Measurements from ENCODE around the gene CDH24.

CDH24 gene

GRCh38 chr14:23043145-23043544 is 14.2 kb downstream of the CDH24 start:
- no peak for DNase-seq

DNA sequence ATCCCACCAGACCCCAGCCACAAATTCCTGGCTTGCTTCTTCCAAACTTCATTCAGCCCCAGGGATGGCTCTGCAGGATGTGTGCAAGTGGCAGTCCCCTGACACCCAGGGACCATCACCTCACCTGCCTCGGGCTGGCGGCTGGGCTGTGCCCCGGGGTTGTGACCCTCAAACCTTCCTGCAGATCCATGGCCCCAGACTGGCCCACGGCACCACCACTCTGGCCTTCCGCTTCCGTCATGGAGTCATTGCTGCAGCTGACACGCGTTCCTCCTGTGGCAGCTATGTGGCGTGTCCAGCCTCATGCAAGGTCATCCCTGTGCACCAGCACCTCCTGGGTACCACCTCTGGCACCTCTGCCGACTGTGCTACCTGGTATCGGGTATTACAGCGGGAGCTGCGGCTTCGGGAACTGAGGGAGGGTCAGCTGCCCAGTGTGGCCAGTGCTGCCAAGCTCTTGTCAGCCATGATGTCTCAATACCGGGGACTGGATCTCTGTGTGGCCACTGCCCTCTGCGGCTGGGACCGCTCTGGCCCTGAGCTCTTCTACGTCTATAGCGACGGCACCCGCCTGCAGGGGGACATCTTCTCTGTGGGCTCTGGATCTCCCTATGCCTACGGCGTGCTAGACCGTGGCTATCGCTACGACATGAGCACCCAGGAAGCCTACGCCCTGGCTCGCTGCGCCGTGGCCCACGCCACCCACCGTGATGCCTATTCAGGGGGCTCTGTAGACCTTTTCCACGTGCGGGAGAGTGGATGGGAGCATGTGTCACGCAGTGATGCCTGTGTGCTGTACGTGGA is 15.0 kb downstream of the CDH24 start, which contains the start of gene PSMB11:
PSMB11 (plus strand) TSS at position 51 of the 804 bp plus-strand sequence; CDS start at position 65, 14 bp downstream.
- no peak for DNase-seq

DNA sequence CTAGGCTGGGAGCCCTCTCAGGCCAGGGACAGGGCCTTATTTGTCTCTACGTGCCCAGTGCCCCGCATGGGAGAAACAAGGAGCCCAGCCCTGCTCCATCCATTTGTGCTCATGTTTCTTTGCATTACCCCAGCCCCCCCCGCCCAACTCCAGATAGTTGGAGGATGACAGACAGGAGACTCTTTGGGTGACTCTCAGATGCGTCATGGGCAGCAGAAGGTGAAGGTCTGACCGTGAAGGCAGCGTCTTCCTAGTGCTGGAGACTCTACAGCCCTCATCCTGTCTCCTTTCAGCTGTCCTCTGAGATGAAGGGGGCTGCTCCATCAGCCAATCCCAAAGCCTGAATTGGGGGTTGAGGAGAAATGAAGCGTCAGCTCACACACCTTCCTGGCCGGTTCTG is 15.6 kb downstream of the CDH24 start:
- DNase-seq, result no peak

DNA sequence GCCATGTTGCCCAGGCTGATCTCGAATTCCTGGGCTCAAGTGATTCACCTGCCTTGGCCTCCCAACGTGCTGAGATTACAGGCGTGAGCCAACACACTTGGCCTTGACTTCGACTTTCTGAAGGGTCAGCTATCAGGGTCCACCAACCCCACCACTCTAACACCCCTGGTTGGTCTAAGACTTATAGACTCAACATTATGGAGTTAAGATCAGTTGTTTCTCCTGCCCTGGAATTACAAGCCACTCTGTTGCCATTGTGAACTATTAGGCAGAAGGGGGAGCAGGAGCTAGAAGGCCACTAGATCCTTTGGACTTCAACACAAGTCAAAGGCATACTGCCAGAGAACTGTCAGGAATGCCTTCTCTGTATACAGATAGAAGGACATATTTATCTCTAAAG is 17.2 kb downstream of the CDH24 start:
- DNase-seq, result no peak

GRCh38 chr14:23035303-23036144 is 21.8 kb downstream of the CDH24 start:
- no peak for DNase-seq

GRCh38 chr14:23034498-23035302 is 22.6 kb downstream of the CDH24 start, which contains the start of gene PSMB5:
Gene PSMB5, minus strand, starts transcription at chr14:23034900. Its CDS starts 19 bp downstream, at chr14:23034881.
- no peak for DNase-seq

DNA sequence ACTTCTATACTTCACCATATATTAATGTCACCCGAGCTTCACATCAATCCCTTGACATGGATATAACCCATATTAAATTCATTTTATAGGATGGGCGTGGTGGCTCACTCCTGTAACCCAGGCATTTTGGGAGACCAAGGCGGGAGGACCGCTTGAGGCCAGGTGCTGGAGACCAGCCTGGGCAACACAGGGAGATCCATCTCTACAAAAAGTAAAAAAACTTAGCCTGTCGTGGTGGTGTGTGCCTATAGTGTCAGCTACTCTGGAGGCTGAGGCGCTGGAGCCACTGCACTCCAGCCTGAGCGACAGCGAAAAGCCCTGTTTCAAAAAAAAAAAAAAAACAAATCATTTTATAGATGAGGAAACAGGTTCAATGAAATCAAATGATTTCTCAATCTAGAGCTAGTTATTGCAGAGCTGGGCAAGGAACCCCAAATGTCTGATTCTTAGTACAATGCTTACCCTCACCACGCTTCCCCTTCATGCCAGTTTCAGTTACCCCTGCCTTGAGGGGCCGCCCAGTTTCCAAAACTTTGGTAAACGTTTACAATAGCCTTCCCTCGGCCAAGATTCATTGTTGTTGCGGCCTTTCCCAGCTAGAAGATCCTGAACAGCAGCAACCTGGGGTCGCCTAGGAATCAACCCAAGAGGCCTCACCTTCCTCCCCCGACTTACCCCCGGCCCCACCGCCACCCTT is 23.4 kb downstream of the CDH24 start:
- no peak for DNase-seq

DNA sequence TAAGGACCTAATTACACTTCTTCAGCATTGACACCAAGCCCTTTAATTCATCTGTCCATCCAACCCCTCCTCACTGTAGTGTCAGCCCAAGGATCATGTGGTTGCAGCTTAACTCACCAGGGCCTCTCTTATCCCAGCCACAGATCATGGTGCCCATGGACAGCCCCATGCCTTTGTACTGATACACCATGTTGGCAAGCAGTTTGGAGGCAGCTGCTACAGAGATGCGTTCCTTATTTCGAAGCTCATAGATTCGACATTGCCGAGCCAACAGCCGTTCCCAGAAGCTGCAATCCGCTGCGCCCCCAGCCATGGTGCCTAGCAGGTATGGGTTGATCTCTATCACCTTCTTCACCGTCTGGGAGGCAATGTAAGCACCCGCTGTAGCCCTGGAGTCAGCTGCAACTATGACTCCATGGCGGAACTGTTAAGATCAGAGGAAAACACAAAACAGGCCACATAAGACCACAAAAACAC is 24.0 kb downstream of the CDH24 start:
- DNase-seq, result no peak

GRCh38 chr14:23030936-23031335 is 26.4 kb downstream of the CDH24 start:
- no peak for DNase-seq

DNA sequence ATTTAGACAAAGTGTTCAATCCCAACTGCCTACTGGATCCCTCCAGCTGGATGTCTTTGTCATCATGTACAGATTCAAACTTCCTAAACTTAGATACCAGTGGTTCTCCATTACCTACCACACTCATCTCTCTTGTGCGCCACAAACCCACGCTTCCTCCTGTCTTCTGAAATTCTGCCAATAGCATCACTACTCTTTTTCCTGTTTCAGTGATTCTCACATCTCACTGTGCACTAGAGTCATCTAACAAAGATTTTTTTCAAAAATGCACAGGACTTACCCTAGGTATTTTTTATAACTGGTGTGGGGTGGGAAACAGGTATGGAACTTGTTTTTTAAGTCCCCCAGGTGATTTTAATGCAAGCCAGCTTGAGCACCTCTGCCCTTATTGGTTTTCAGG is 28.5 kb downstream of the CDH24 start:
- no peak for DNase-seq

DNA sequence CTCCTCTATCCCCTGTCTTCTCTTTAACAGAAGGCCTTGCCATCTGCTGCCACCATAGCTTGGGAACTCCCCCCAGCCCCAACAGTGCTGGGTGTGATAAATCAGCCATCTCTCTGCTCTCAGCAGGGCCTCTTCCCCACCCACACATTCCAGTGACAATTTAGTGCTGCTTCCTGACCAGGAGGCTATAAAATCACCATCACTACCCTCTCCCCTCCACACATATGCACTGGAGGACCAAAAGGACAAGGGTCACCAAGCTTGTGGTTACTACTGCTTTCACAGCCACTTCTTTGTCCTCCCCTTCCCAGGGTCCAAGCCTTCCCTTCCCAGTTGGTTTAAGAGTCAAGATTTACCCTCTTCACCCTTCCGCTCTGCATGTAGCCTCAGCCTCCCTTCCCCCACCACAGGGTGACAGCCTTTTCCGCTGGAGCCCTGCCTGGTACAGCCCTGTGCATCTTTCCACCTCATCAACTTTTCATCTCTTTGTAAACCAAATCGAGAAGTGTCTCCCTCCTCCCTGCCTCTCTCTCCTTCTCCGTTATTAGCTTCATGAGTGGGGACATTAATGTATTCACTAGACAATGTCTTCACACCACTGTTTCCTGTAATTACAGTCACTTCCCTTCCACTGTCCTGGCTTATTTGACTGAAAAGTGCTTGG is 32.0 kb downstream of the CDH24 start:
- DNase-seq, result no peak

GRCh38 chr14:23024612-23025075 is 32.7 kb downstream of the CDH24 start:
- DNase-seq, result no peak

DNA sequence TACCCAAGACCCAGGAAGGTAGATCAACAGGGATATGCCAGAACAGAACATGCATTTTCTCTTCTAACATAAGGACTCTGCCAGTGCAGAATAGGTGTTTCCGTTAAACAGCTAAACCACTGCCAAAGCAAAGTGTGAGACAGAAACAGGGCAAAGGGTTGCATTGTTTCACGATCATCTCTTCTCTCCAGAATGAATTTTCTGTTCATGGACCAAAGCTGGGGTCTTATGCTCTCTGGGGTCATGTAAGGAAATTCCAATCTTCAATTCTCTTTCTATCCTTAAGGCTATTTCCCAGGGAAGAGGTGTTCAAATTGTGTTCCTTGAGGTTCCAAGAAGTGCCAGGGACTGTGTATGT is 33.5 kb downstream of the CDH24 start:
- DNase-seq, result no peak

- no peak for DNase-seq
Measured at GRCh38 chr14:23023022-23023794, 34.1 kb downstream of the CDH24 start.

DNA sequence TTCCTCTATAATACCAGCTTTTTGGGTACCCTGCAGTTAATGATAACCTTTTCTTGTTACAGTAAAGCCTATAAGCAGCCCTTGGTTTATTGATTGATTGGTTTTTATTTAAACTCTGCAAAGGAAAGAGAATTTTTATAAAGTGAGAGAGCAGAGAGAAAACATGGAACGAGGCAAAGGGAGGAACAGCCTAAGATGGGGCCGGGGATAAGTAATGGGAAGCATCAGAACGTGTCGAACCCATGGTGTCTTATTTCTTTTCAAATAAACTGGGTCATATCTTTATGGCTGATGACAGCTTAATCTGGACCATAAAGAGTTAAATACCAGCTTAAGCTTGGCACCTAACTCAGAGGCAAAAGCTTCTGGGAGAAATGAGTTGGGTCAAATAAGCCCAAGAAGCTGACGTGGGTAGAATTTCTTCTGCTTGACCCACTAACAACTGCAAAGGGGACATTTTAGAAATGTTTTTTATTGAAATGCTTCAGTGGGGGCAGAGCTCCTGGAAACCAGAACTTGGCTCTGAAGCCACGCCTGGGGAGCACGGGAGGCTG is 35.4 kb downstream of the CDH24 start:
- DNase-seq, result no peak

DNA sequence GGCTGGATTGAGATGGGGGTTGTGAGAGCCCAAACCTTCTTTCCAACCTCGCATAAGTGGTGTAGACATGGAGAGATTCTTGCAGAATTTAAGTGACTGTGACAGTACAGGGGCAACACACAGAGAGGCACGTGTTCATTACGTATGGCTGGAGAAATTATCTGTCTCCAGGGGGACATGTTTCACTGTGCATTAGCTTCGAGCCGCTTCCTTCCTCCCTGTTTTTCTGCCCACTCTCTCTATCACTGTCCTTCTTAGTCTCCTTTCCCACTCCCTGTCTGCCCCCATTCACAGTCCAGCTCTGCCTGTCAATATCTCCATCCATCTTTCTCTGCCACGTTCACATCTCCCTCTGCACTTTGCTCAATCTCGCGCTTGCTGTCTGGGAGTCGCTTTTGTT is 35.9 kb downstream of the CDH24 start:
- DNase-seq, result no peak

DNA sequence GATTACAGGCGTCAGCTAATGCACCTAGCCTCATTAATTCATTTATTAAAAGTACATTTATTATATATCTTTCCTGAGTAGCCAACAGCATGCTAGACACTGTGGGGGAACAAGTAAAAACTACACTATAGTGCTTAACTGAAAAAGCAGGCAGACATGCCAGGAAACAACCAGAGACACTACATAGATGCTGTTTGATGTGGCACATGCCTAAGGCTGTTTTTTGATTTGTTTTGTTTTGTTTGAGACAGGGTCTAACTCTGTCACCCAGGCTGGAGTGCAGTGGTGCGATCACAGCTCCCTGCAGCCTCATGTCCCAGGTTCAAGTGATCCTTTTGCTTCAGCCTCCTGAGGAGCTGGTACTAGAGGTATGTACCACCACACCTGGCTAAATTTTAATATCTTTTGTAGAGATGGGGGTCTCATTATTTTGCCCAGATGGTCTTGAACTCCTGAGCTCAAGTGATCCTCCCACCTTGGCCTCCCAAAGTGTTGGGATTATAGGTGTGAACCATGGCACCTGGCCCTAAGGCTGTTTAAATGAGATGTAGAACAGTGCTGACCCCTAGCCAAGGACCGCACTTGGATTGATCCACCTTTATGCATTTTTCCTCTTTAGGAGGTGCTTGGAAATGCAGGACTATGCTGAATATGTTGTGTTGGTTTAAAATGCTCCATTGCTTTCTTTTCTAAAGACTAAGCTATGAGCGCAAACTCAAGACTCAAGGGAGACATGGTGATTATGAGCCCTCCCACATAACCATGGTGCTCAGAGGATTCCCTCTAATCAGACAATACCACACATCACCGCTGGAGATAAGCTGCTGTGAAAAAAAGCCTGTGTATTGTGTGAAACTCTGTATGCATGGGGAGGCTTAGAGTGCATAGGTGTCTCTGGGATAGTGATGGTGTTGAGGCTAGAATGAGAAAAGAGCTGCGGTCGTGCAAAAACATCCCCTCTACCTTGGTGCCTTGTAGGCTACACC is 36.9 kb downstream of the CDH24 start:
- DNase-seq, result no peak

DNA sequence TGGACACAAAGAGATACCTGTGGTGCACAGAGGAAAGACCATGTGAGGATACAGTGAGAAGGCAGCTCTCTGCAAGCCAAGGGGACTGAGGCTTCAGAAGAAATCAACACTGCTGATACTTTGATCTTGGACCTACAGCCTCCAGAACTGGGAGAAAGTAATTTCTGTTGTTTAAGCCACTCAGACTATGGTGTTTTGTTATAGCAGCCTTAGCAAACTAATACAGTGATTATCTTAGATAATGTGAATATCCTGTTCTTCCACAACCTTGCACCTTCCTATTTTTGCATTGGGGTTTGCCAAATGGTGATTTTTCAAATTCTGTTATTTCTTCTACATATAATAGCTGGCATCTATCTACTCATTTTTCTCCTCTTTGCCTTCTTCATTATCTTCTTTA is 39.2 kb downstream of the CDH24 start:
- DNase-seq, result no peak

DNA sequence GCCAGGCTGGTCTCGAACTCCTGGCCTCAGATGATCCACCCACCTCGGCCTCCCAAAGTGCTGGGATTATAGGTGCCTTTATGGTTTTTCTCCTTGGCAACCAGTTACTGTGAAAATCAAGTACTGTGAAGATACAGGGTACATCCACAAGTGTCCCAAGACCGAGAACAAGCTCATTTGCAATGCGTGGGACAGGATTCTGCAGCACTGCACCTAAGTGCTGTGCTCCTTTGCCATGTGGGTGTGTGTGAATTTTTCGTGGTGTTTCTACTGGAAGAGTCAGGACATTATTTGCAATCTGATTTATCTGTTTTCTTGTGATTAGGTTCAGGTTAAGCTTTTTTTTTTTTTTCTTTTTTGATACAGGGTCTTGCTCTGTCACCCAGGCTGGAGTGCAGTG is 40.2 kb downstream of the CDH24 start:
- DNase-seq, result no peak

All from DMS53 (cell line).